Natural killer cell treated with Interleukin-12 subunit alpha and Interleukin-12 subunit beta and Interleukin-15 and Interleukin-18, amount 100 ng/mL, for 72 hours (primary cell): ENCODE results near the gene KDM8. TPM values are rescaled to one million over a fixed set of nuclear protein-coding genes. Genes with fewer than 3 reads are reported as not detected.
"Not testable (repeated sequence)": the region's sequence is repeated elsewhere in the genome, so short reads cannot be mapped to it uniquely, and the experiment has no call there.

ENCODE experiments used
- ATAC-seq, 2 donors: fragments of 150-1000 bp; cut with Tn5 transposase in 1 of 2; sonication (Bioruptor Pico), chemical (Tn5 transposase) in 1 of 2; 2 replicates each; pipeline ENCODE4 v1.10.0; 2021
- DNase-seq: peaks from one replicate; pipeline ENCODE4 v3.0.0; 2022; ENCODE audit warnings: low spot score
- H3K27ac Mint-ChIP-seq, 2 donors: 1 replicate in 1 of 2; 2 replicates in 1 of 2; pipeline ENCODE4 v1.8.0; 2022; ENCODE audit warnings: mixed read lengths in 2 of 2, mild to moderate bottlenecking in 1 of 2, moderate library complexity in 1 of 2
- H3K27me3 Mint-ChIP-seq, 2 donors: 1 replicate in 1 of 2; 2 replicates in 1 of 2; pipeline ENCODE4 v1.8.0; 2022; ENCODE audit warnings: mixed read lengths in 2 of 2
- H3K36me3 Mint-ChIP-seq: one replicate; pipeline ENCODE4 v1.8.0; 2022; ENCODE audit warnings: mixed read lengths
- H3K4me1 Mint-ChIP-seq, 2 donors: 1 replicate in 1 of 2; 2 replicates in 1 of 2; pipeline ENCODE4 v1.8.0; 2022; ENCODE audit warnings: low read depth in 2 of 2, mixed read lengths in 2 of 2, mild to moderate bottlenecking in 1 of 2
- H3K4me3 Mint-ChIP-seq: one replicate; pipeline ENCODE4 v1.8.0; 2022; ENCODE audit warnings: mixed read lengths
- H3K9me3 Mint-ChIP-seq: 2 replicates; pipeline ENCODE4 v1.8.0; 2022; ENCODE audit warnings: mixed read lengths
- total RNA-seq, 2 donors: library from RNA; stranded (reverse); gene quantifications; one replicate each; pipeline ENCODE4 v1.2.3, GENCODE V29; 2022

Gene KDM8
- total RNA-seq, 2 donors from 2014 or later: 7.3 to 12.0 TPM

GRCh38 chr16:27254262-27254811 is 51.0 kb downstream of the KDM8 start:
- Mint-ChIP-seq H3K4me1 (peaks cover 25 to 52% of the 10 kb centered on the region in 2 donors), H3K4me3 (peak overlapping the region; percentile 72)

GRCh38 chr16:27256861-27257260 is 53.5 kb downstream of the KDM8 start:
- Mint-ChIP-seq H3K36me3 (peaks cover 11% of the 10 kb centered on the region), H3K27me3 (no peaks in the 10 kb centered on the region), H3K27ac (no peak overlapping the region), H3K4me1 (peaks cover 25 to 40% of the 10 kb centered on the region in 2 donors), H3K4me3 (no peak overlapping the region), H3K9me3 (no peaks in the 10 kb centered on the region)
- DNase-seq (no peak), ATAC-seq (no peak)

More at GRCh38 chr16:27254262-27254811, 51.0 kb downstream of the KDM8 start:
- Mint-ChIP-seq H3K9me3 (no peaks in the 10 kb centered on the region), H3K27ac (peak overlapping the region; percentile 74 to 88), H3K27me3 (no peaks in the 10 kb centered on the region), H3K36me3 (peaks cover 11% of the 10 kb centered on the region)
- ATAC-seq: peak; percentile 79 to 91
- DNase-seq: no peak

DNA sequence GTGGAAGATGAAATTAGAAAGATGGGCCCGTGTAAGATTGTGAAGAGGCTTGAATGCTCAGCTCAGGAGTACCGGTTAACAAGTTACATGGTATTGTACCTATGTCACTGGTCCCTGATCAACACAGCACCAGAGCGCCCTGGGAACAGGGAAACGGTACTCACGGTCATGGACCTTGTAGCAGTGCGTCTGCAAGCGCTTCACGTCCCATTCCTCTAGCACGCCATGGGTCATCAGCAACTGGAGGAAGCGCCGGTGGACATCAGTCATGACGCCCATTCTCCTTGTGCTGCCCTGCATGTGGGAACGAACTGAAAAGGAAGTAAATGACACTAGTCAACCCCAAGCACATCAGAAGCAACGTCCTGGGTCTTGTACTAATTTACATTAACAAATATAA is 53.9 kb downstream of the KDM8 start:
- no peak overlapping the region for H3K27ac Mint-ChIP-seq
- DNase-seq (no peak), ATAC-seq (no peak)
- H3K27me3 Mint-ChIP-seq: no peaks in the 10 kb centered on the region
- H3K4me3 Mint-ChIP-seq: no peak overlapping the region
- peaks cover 11% of the 10 kb centered on the region for H3K36me3 Mint-ChIP-seq
- H3K4me1 Mint-ChIP-seq: peaks cover 27 to 40% of the 10 kb centered on the region in 2 donors
- no peaks in the 10 kb centered on the region for H3K9me3 Mint-ChIP-seq

DNA sequence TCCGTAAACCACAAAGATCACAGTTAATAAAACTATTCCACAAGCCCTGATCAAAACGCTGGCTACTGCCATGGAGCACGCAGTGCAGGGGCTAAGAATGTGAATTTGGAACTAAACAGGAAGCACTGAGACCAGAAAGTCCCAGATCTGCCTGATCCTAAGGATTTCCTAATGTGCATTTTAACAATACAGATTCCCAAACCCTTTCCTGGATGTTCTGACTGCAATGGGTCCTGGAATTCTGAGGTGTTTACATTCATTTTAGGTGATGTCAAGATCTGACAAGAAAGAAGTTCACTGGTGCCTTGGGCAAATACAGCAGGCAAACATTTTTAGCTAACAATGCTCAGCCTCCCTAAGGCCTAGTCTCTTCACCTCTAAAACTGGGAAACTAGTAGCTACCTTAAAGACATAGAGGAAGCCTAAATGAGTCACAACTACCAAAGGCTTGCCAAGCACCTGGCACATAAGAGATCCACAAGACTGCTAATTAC is 55.0 kb downstream of the KDM8 start:
- Mint-ChIP-seq H3K9me3 (no peaks in the 10 kb centered on the region), H3K27ac (no peak overlapping the region), H3K36me3 (peaks cover 21% of the 10 kb centered on the region), H3K27me3 (no peaks in the 10 kb centered on the region), H3K4me1 (peaks cover 33 to 43% of the 10 kb centered on the region in 2 donors), H3K4me3 (no peak overlapping the region)
- no peak for DNase-seq
- ATAC-seq: no peak

- Mint-ChIP-seq H3K4me1 (peaks cover 21 to 32% of the 10 kb centered on the region in 2 donors), H3K9me3 (no peaks in the 10 kb centered on the region), H3K4me3 (no peak overlapping the region), H3K27ac (peak overlapping the region in 1 of 2 donors; percentile 5), H3K36me3 (peaks cover 21% of the 10 kb centered on the region), H3K27me3 (no peaks in the 10 kb centered on the region)
- DNase-seq (no peak), ATAC-seq (no peak)
Measured at GRCh38 chr16:27259710-27260109, 56.4 kb downstream of the KDM8 start.

- not testable (repeated sequence) for H3K27me3 Mint-ChIP-seq, H3K9me3 Mint-ChIP-seq, H3K4me3 Mint-ChIP-seq, ATAC-seq, DNase-seq, H3K27ac Mint-ChIP-seq
- H3K4me1 Mint-ChIP-seq: peaks cover 23 to 30% of the 10 kb centered on the region in 2 donors
- peaks cover 11% of the 10 kb centered on the region for H3K36me3 Mint-ChIP-seq
Measured at GRCh38 chr16:27262904-27263423, 59.6 kb downstream of the KDM8 start.

DNA sequence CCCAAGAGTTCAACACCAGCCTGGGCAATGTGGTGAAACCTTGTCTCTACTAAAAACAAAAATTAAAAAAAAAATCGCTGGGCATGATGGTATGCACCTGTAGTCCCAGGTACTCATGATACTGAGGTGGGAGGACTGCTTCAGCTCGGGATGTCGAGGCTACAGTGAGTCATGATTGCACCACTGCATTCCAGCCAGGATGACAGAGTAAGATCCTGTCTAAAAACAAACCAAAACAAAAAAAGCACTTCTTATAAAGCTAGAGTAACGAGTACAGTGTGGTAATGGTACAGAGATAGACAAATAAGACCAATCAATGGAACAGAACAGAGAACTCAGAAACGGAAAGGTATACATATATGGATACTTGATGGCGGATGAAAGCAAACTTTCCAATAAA is 60.8 kb downstream of the KDM8 start:
- Mint-ChIP-seq H3K4me3 (no peak overlapping the region), H3K36me3 (peaks cover 11% of the 10 kb centered on the region), H3K27ac (peak overlapping the region in 1 of 2 donors; percentile 65), H3K4me1 (peaks cover 23 to 31% of the 10 kb centered on the region in 2 donors), H3K9me3 (no peaks in the 10 kb centered on the region), H3K27me3 (no peaks in the 10 kb centered on the region)
- DNase-seq (no peak), ATAC-seq (no peak)

GRCh38 chr16:27265982-27266381 is 62.7 kb downstream of the KDM8 start:
- Mint-ChIP-seq H3K27me3 (no peaks in the 10 kb centered on the region), H3K4me1 (peaks cover 31 to 34% of the 10 kb centered on the region in 2 donors), H3K27ac (peak overlapping the region in 1 of 2 donors; percentile 37), H3K36me3 (peaks cover 11% of the 10 kb centered on the region), H3K9me3 (no peaks in the 10 kb centered on the region), H3K4me3 (no peak overlapping the region)
- ATAC-seq (no peak), DNase-seq (no peak)

- Mint-ChIP-seq H3K36me3 (peaks cover 11% of the 10 kb centered on the region), H3K4me1 (peaks cover 33 to 35% of the 10 kb centered on the region in 2 donors), H3K4me3 (peak overlapping the region; percentile 90), H3K27ac (peak overlapping the region; percentile 90 to 98), H3K27me3 (no peaks in the 10 kb centered on the region), H3K9me3 (no peaks in the 10 kb centered on the region)
- no peak for DNase-seq
- no peak for ATAC-seq
Measured at GRCh38 chr16:27267037-27267677, 63.8 kb downstream of the KDM8 start.

GRCh38 chr16:27268376-27269299 is 65.3 kb downstream of the KDM8 start, which contains the start of gene NSMCE1:
Gene NSMCE1, minus strand, starts transcription at chr16:27268772. Its CDS starts 11,202 bp downstream, at chr16:27257570.
- DNase-seq (peak; percentile 97), ATAC-seq (peak; percentile 100)
- Mint-ChIP-seq H3K9me3 (no peaks in the 10 kb centered on the region), H3K4me3 (peak within 1 kb of the TSS; percentile 90), H3K4me1 (peaks cover 28 to 31% of the 10 kb centered on the region in 2 donors), H3K27me3 (no peaks in the 10 kb centered on the region), H3K36me3 (no peaks in the 10 kb centered on the region), H3K27ac (peak within 1 kb of the TSS; percentile 90 to 98)

DNA sequence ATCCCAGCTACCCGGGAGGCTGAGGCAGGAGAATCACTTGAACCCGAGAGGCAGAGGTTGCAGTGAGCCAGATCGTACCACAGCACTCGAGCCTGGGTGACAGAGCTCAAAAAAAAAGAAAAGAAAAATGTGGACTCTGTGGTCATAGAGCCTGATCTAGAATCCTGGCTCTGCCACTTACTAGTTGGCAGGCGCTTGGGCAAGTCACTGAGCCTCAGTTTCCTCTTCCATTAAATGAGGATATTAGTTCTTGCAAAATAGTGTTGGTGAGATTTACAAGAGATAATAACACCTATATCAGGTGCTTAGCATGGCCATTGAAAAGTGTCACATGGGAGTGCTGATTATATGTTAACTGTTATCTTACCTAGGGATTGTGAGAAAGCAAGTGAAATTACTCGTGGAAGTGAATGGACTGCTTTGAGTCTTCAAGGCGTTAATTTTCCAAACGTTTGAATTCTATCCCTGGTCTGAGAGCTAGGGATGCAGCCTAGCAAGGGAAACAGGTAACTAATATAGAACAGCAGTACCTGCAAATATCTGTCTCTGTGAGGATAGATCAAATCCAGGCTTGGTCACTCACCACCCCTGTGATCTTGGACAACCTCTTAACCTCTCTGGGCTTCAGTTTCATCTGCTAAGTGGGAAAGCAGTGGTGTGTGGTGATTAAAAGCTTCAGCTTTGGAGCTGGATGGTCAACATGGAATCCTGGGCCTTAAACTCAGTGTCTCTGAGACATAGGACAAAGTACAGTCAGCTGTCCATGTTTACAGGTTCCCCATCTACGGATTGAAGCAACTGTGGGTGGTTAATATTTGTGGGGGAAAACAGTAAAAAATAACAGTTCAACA is 66.2 kb downstream of the KDM8 start:
- no peaks in the 10 kb centered on the region for H3K36me3 Mint-ChIP-seq
- H3K9me3 Mint-ChIP-seq: no peaks in the 10 kb centered on the region
- H3K4me3 Mint-ChIP-seq: peak overlapping the region; percentile 90
- DNase-seq (no peak), ATAC-seq (no peak)
- peak overlapping the region; percentile 90 to 98 for H3K27ac Mint-ChIP-seq
- H3K4me1 Mint-ChIP-seq: peaks cover 36 to 38% of the 10 kb centered on the region in 2 donors
- H3K27me3 Mint-ChIP-seq: no peaks in the 10 kb centered on the region

- H3K36me3 Mint-ChIP-seq: no peaks in the 10 kb centered on the region
- peaks cover 35 to 38% of the 10 kb centered on the region in 2 donors for H3K4me1 Mint-ChIP-seq
- no peaks in the 10 kb centered on the region for H3K27me3 Mint-ChIP-seq
- no peaks in the 10 kb centered on the region for H3K9me3 Mint-ChIP-seq
- no peak overlapping the region for H3K27ac Mint-ChIP-seq
- DNase-seq: no peak
- no peak overlapping the region for H3K4me3 Mint-ChIP-seq
- no peak for ATAC-seq
Measured at GRCh38 chr16:27270349-27270748, 67.0 kb downstream of the KDM8 start.
